Measurements from ENCODE around the gene CYTH3. TPM values are rescaled to one million over a fixed set of nuclear protein-coding genes. Genes with fewer than 3 reads are reported as not detected.
"Not testable (repeated sequence)": the region's sequence is repeated elsewhere in the genome, so short reads cannot be mapped to it uniquely, and the experiment has no call there.

Gene CYTH3
- total RNA-seq, 2 donors from 2014 or later = 12.3 to 37.7 TPM

DNA sequence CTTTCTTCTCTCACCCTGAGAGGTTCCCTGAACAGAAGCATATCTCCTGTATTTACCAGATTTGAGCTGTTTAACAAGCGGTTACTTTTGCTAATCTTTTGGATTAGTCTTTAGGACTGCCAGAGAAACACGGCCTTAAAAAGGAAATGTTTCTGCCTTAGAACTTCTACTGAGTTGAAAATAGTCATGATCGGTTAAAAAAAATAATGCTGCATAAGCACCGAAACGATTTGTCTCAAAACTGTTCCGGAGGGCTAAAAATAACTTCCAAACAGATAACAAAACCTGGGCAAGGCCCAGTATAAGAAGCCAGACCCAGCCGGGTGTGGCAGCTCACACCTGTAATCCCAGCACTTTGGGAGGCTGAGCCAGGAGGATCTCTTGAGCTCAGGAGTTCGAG is 43.3 kb upstream of the CYTH3 start:
- Histone ChIP-seq H3K36me3 (no peaks in the 10 kb centered on the region), H3K4me3 (no peak overlapping the region), H3K4me1 (replicated peaks) (no peaks in the 10 kb centered on the region), H3K27ac (no peak overlapping the region), H3K9me3 (no peaks in the 10 kb centered on the region), H3K27me3 (replicated peaks; ENCODE audit: insufficient read depth) (no peaks in the 10 kb centered on the region)
- intact Hi-C loops (cut with DNase I) = loop anchor here (5.0 kb wide), 2 partner anchors 43 to 318 kb away; partner anchors contain the start of gene CYTH3
- DNase-seq (ENCODE audit: low spot score) = no peak
- TF ChIP-seq POLR2A (IDR thresholded peaks at IDR 0.05) (no peak), CTCF (IDR thresholded peaks at IDR 0.05) (no peak), POLR2AphosphoS5 (IDR thresholded peaks at IDR 0.05) (no peak)
- 83% methylated on average over 8 of the region's 8 CpGs for WGBS

GRCh38 chr7:6310271-6310993 is 38.0 kb upstream of the CYTH3 start:
- TF ChIP-seq POLR2A (IDR thresholded peaks at IDR 0.05) (no peak), POLR2AphosphoS5 (IDR thresholded peaks at IDR 0.05) (no peak), CTCF (IDR thresholded peaks at IDR 0.05) (no peak)
- no peak overlapping the region for H3K27ac ChIP-seq
- intact Hi-C loops (cut with DNase I) = no loop called here
- no peak overlapping the region for H3K4me3 ChIP-seq
- DNase-seq (ENCODE audit: low spot score) = no peak
- WGBS = 74% methylated on average over 10 of the region's 10 CpGs
- H3K4me1 ChIP-seq (replicated peaks) = no peaks in the 10 kb centered on the region
- H3K9me3 ChIP-seq = no peaks in the 10 kb centered on the region
- no peaks in the 10 kb centered on the region for H3K36me3 ChIP-seq
- H3K27me3 ChIP-seq (replicated peaks; ENCODE audit: insufficient read depth) = no peaks in the 10 kb centered on the region

GRCh38 chr7:6307762-6308161 is 35.3 kb upstream of the CYTH3 start:
- no peaks in the 10 kb centered on the region for H3K9me3 ChIP-seq
- no peak overlapping the region for H3K27ac ChIP-seq
- 68% methylated on average over 5 of the region's 5 CpGs for WGBS
- no peak for DNase-seq (ENCODE audit: low spot score)
- no peak for TF ChIP-seq POLR2A (IDR thresholded peaks at IDR 0.05)
- no peak for TF ChIP-seq CTCF (IDR thresholded peaks at IDR 0.05)
- no peak for TF ChIP-seq POLR2AphosphoS5 (IDR thresholded peaks at IDR 0.05)
- no peaks in the 10 kb centered on the region for H3K4me1 ChIP-seq (replicated peaks)
- no peaks in the 10 kb centered on the region for H3K27me3 ChIP-seq (replicated peaks; ENCODE audit: insufficient read depth)
- intact Hi-C loops (cut with DNase I) = no loop called here
- H3K4me3 ChIP-seq = no peak overlapping the region
- H3K36me3 ChIP-seq = no peaks in the 10 kb centered on the region

DNA sequence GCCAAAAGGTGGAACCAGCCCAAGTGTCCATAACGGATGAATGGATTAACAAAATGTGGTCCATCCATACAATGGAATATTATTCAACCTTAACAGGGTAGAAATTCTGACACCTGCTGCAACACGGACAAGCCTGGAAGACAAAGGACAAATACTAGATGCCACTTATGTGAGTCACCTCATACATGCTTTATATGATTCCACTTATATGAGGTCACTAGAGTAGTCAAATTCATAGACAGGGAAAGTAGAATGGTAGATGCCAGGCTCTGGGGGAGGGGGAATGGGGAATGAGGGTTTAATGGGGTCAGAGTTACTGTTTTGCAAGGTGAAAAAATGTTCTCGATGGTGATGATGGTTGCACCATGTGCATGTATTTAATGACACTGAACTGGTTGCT is 34.0 kb upstream of the CYTH3 start:
- no peaks in the 10 kb centered on the region for H3K36me3 ChIP-seq
- no peak overlapping the region for H3K27ac ChIP-seq
- TF ChIP-seq CTCF (IDR thresholded peaks at IDR 0.05) (no peak), POLR2A (IDR thresholded peaks at IDR 0.05) (no peak), POLR2AphosphoS5 (IDR thresholded peaks at IDR 0.05) (no peak)
- H3K4me1 ChIP-seq (replicated peaks) = no peaks in the 10 kb centered on the region
- no peak overlapping the region for H3K4me3 ChIP-seq
- no peaks in the 10 kb centered on the region for H3K9me3 ChIP-seq
- 86% methylated on average over 3 of the region's 3 CpGs for WGBS
- DNase-seq (ENCODE audit: low spot score) = no peak
- intact Hi-C loops (cut with DNase I) = no loop called here
- no peaks in the 10 kb centered on the region for H3K27me3 ChIP-seq (replicated peaks; ENCODE audit: insufficient read depth)

DNA sequence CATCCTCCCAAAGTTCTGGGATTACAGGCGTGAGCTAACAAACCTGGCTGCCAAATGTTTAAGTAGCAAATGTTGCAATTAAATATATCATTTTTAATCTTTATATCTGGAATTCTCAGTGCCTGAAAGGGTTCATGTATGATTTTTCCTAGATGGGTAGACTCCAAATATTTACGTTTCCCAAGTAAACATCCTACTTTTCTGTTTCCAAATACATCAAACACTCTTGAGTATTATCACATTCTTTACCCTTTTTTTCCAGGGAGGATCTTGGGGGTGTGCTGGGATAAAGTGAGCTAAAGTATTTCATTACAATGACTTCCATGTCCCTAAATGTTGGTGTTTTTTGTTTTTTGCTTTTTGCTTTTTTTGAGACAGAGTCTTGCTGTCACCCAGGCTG is 32.9 kb upstream of the CYTH3 start:
- no peak overlapping the region for H3K4me3 ChIP-seq
- intact Hi-C loops (cut with DNase I) = no loop called here
- 55% methylated on average over 2 of the region's 2 CpGs for WGBS
- TF ChIP-seq POLR2A (IDR thresholded peaks at IDR 0.05) (no peak), CTCF (IDR thresholded peaks at IDR 0.05) (no peak), POLR2AphosphoS5 (IDR thresholded peaks at IDR 0.05) (no peak)
- DNase-seq (ENCODE audit: low spot score) = no peak
- no peaks in the 10 kb centered on the region for H3K36me3 ChIP-seq
- H3K27me3 ChIP-seq (replicated peaks; ENCODE audit: insufficient read depth) = no peaks in the 10 kb centered on the region
- no peaks in the 10 kb centered on the region for H3K4me1 ChIP-seq (replicated peaks)
- H3K9me3 ChIP-seq = no peaks in the 10 kb centered on the region
- no peak overlapping the region for H3K27ac ChIP-seq

GRCh38 chr7:6301446-6301845 is 29.0 kb upstream of the CYTH3 start:
- intact Hi-C loops (cut with DNase I); H3K27ac ChIP-seq; H3K4me1 ChIP-seq (replicated peaks); H3K27me3 ChIP-seq (replicated peaks; ENCODE audit: insufficient read depth); H3K9me3 ChIP-seq; H3K36me3 ChIP-seq; DNase-seq (ENCODE audit: low spot score); H3K4me3 ChIP-seq: not testable (repeated sequence)
- 97% methylated on average over 4 of the region's 4 CpGs for WGBS

All from prostate gland (tissue), 2 donors.